CD4-positive, CD25-positive, alpha-beta regulatory T cell (primary cell): Measurements from ENCODE around the gene SMIM14. TPM values are rescaled to one million over a fixed set of nuclear protein-coding genes. Genes with fewer than 3 reads are reported as not detected.
"Not testable (repeated sequence)": the region's sequence is repeated elsewhere in the genome, so short reads cannot be mapped to it uniquely, and the experiment has no call there.

Experiments
- ATAC-seq, 2 donors: fragments of 150-1000 bp; cut with Tn5 transposase; one replicate each; pipeline ENCODE4 v1.10.0; 2021; ENCODE audit warnings: low read depth in 2 of 2, moderate number of reproducible peaks in 2 of 2, moderate library complexity in 1 of 2
- DNase-seq, 3 donors: peaks; one replicate each; pipeline versions ENCODE4 v3.0.0 to v3.0.0-alpha.2; 2012 to 2022; ENCODE audit warnings: mixed read lengths in 1 of 3
- H3K27ac ChIP-seq: one replicate; pipeline ENCODE4 v1.7.0; 2013; ENCODE audit warnings: mild to moderate bottlenecking, low read length; ENCODE audit not compliant: insufficient read depth, poor library complexity, severe bottlenecking
- H3K27me3 ChIP-seq: one replicate; pipeline ENCODE4 v1.7.0; 2013; ENCODE audit warnings: low read length; ENCODE audit not compliant: control insufficient read depth, insufficient read depth
- H3K36me3 ChIP-seq: one replicate; pipeline ENCODE4 v1.7.0; 2013; ENCODE audit warnings: mild to moderate bottlenecking, low read length, moderate library complexity; ENCODE audit not compliant: control insufficient read depth, insufficient read depth
- H3K4me1 ChIP-seq: 2 replicates; pipeline ENCODE4 v1.7.0; 2013; ENCODE audit warnings: mild to moderate bottlenecking, low read length; ENCODE audit not compliant: insufficient read depth, control insufficient read depth, poor library complexity, severe bottlenecking
- H3K4me3 ChIP-seq: one replicate; pipeline ENCODE4 v1.7.0; 2013; ENCODE audit warnings: low read depth, mild to moderate bottlenecking, low read length, moderate library complexity
- H3K9me3 ChIP-seq, 2 experiments: 1 replicate in 1 of 2; 2 replicates in 1 of 2; pipeline ENCODE4 v1.7.0; 2013; ENCODE audit warnings: low read length in 2 of 2, mild to moderate bottlenecking in 1 of 2, moderate library complexity in 1 of 2; ENCODE audit not compliant: control insufficient read depth in 2 of 2
- H3K27ac Mint-ChIP-seq, 3 donors: one replicate each; pipeline ENCODE4 v1.8.0; 2020 to 2022; ENCODE audit warnings: mild to moderate bottlenecking in 3 of 3, mixed read lengths in 3 of 3, moderate library complexity in 2 of 3
- H3K27me3 Mint-ChIP-seq: one replicate; pipeline ENCODE4 v1.8.0; 2022; ENCODE audit warnings: mild to moderate bottlenecking, mixed read lengths
- H3K36me3 Mint-ChIP-seq: one replicate; pipeline ENCODE4 v1.8.0; 2020; ENCODE audit warnings: mixed read lengths
- H3K4me1 Mint-ChIP-seq, 4 donors: one replicate each; pipeline ENCODE4 v1.8.0; 2020 to 2022; ENCODE audit warnings: mixed read lengths in 4 of 4, mild to moderate bottlenecking in 1 of 4
- H3K4me3 Mint-ChIP-seq, 4 donors: one replicate each; pipeline ENCODE4 v1.8.0; 2020 to 2022; ENCODE audit warnings: mild to moderate bottlenecking in 4 of 4, mixed read lengths in 4 of 4, moderate library complexity in 3 of 4
- H3K9me3 Mint-ChIP-seq, 7 donors: one replicate each; pipeline ENCODE4 v1.8.0; 2020 to 2022; ENCODE audit warnings: mixed read lengths in 7 of 7, mild to moderate bottlenecking in 3 of 7, moderate library complexity in 2 of 7
- polyA plus RNA-seq, 4 donors: library from polyadenylated mRNA; unstranded; fragments of 300-500 nt; fragmentation: Illumina TruSeq; gene quantifications; one replicate each; pipeline ENCODE4 v1.2.3, GENCODE V29; 2021
- total RNA-seq: library from RNA; stranded (reverse); gene quantifications from one replicate; pipeline ENCODE4 v1.2.3, GENCODE V29; 2022

SMIM14 gene
- total and polyA plus RNA-seq, 5 donors from 2014 or later, result 5.2 to 28.6 (median 21.8) TPM

DNA sequence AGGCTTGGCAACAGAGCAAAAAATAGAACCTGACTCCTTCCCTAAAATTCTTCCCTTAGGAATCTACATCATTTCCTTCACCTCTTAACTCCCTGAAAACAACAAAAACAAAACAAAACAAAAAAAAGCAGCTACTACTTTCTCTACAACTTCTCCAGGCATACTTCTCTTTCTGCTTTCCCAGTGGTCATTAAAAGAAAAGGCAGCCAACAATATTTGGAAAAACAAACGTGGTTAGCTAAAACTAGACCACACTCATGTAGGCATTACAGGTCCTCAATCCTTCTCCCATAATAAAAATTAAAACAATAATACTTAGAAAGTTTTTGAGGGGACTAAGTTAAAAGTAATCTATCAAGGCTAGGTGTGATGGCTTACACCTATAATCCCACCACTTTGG, 29.0 kb upstream of the SMIM14 start:
- H3K4me3 Mint-ChIP-seq, result no peak overlapping the region
- no peaks in the 10 kb centered on the region for H3K9me3 ChIP-seq
- no peak for DNase-seq
- no peaks in the 10 kb centered on the region for H3K36me3 Mint-ChIP-seq
- H3K27me3 ChIP-seq, result no peaks in the 10 kb centered on the region
- no peaks in the 10 kb centered on the region for H3K36me3 ChIP-seq
- H3K9me3 Mint-ChIP-seq, result peaks cover 0 to 4% (median 0%) of the 10 kb centered on the region in 7 donors
- H3K4me1 ChIP-seq, result no peaks in the 10 kb centered on the region
- H3K27me3 Mint-ChIP-seq, result peaks cover 8% of the 10 kb centered on the region
- H3K27ac ChIP-seq, result no peak overlapping the region
- no peaks in the 10 kb centered on the region for H3K4me1 Mint-ChIP-seq
- H3K27ac Mint-ChIP-seq, result no peak overlapping the region
- no peak overlapping the region for H3K4me3 ChIP-seq
- no peak for ATAC-seq

DNA sequence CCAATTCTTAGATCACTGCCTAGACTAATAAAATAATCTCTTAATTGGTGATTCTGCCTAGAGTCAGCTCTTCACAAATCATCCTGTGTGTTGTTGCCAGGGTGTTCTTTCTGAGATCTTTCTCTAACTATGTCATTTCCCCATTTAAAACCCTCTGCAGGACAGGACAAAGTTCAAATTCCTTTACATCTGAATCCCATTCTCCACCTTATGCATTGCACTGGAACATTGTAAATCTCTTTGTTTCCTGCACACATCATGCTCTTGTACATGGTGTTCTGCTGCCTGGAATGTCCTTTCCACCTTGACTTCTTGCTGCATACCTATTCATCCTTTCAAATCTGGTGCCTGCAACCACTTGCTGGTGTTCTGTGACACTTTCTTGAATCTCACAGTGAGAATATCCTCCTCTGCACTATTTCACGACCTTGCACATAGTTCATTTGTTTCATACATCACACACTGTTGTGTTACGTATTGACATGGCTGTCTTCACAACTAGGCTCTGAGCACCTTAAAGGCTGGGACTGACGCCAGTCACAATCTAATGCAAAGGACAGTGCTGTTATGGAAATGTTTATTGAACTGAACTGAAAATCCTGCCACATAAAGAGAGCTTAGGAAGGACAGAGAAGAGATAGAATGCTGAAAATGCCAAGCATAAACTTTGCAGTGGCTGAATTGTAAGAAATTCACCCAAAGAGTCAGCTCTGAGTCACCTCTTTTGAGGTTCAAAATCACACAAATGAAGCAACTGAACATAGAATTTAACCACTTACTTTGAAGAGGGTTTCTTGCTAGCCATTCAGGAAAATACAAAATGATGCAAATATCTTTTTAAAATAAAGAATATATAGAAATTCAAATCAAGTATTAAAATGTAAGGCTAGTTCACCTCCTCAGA, 26.4 kb upstream of the SMIM14 start:
- Mint-ChIP-seq H3K4me3 (no peak overlapping the region), H3K4me1 (no peaks in the 10 kb centered on the region), H3K9me3 (peaks cover 0 to 3% (median 0%) of the 10 kb centered on the region in 7 donors), H3K27ac (no peak overlapping the region), H3K36me3 (no peaks in the 10 kb centered on the region), H3K27me3 (no peaks in the 10 kb centered on the region)
- H3K27ac ChIP-seq, result no peak overlapping the region
- no peaks in the 10 kb centered on the region for H3K9me3 ChIP-seq
- H3K27me3 ChIP-seq, result no peaks in the 10 kb centered on the region
- no peak overlapping the region for H3K4me3 ChIP-seq
- ATAC-seq (no peak), DNase-seq (no peak)
- H3K36me3 ChIP-seq, result no peaks in the 10 kb centered on the region
- H3K4me1 ChIP-seq, result no peaks in the 10 kb centered on the region

DNA sequence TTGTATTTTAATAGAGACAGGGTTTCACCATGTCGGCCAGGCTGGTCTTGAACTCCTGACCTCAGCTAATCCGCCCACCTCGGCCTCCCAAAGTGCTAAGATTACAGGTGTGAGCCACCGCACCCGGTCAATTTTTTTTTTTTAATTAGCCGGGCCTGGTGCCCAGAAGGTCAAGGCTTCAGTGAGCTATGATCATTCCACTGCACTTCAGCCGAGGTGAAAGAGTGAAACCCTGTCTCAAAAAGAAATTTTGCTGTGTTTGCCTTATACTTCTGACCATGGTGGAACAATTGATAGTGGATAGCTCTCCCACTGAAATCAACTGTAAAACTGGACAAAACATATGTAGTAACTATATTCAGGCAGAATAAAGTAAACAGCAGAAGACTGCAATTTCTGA, 24.0 kb upstream of the SMIM14 start:
- H3K4me1 ChIP-seq, result no peaks in the 10 kb centered on the region
- H3K27me3 ChIP-seq, result no peaks in the 10 kb centered on the region
- no peaks in the 10 kb centered on the region for H3K9me3 ChIP-seq
- no peak overlapping the region for H3K27ac Mint-ChIP-seq
- no peak overlapping the region for H3K4me3 ChIP-seq
- peaks cover 0 to 3% (median 0%) of the 10 kb centered on the region in 7 donors for H3K9me3 Mint-ChIP-seq
- no peaks in the 10 kb centered on the region for H3K36me3 ChIP-seq
- ATAC-seq (no peak), DNase-seq (no peak)
- H3K27me3 Mint-ChIP-seq, result no peaks in the 10 kb centered on the region
- H3K4me1 Mint-ChIP-seq, result no peaks in the 10 kb centered on the region
- no peak overlapping the region for H3K27ac ChIP-seq
- no peak overlapping the region for H3K4me3 Mint-ChIP-seq
- no peaks in the 10 kb centered on the region for H3K36me3 Mint-ChIP-seq

DNA sequence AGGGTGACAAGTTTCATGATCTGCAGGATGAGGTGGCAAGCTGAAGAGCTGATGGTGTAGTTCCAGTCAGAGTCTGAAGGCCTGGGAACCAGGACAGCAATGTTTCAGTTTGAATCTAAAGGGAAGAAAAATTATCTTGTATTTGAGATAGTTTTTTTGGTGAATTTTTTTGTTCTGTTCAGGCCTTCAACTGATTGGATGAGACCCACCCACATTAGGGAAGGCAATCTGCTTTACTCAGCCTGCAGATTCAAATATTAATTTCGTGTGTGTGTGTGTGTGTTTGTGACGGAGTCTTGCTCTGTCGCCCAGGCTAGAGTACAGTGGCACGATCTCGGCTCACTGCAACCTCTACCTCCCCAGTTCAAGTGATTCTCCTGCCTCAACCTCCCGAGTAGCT, 22.1 kb upstream of the SMIM14 start:
- Mint-ChIP-seq H3K27ac (no peak overlapping the region), H3K27me3 (no peaks in the 10 kb centered on the region), H3K36me3 (no peaks in the 10 kb centered on the region), H3K9me3 (no peaks in the 10 kb centered on the region), H3K4me1 (no peaks in the 10 kb centered on the region), H3K4me3 (no peak overlapping the region)
- Histone ChIP-seq H3K36me3 (no peaks in the 10 kb centered on the region), H3K27me3 (no peaks in the 10 kb centered on the region), H3K27ac (no peak overlapping the region), H3K9me3 (no peaks in the 10 kb centered on the region), H3K4me1 (no peaks in the 10 kb centered on the region), H3K4me3 (no peak overlapping the region)
- no peak for DNase-seq
- ATAC-seq, result no peak

DNA sequence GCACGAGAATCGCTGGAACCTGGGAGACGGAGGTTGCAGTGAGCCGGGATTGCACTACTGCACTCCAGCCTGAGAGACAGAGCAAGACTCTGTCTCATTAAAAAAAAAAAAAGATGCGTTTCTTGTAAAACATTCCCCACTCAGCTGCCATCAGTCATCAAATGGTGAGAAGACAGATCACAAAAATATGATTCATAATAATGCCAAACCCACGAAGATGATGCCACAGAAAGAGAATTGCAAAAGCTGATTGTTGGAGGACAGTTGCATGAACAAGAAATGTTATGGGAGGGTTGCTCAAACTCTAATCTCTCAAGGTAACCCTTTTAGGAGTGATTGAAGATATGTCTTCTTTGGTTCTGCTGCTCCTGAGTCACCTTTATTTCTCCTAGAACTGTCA, 21.4 kb upstream of the SMIM14 start:
- DNase-seq (no peak), ATAC-seq (no peak)
- Histone ChIP-seq H3K9me3 (no peaks in the 10 kb centered on the region), H3K27ac (no peak overlapping the region), H3K4me1 (no peaks in the 10 kb centered on the region), H3K36me3 (no peaks in the 10 kb centered on the region), H3K4me3 (no peak overlapping the region), H3K27me3 (no peaks in the 10 kb centered on the region)
- Mint-ChIP-seq H3K9me3 (no peaks in the 10 kb centered on the region), H3K4me1 (peaks cover 0 to 3% (median 0%) of the 10 kb centered on the region in 4 donors), H3K27ac (no peak overlapping the region), H3K36me3 (no peaks in the 10 kb centered on the region), H3K27me3 (no peaks in the 10 kb centered on the region), H3K4me3 (no peak overlapping the region)

DNA sequence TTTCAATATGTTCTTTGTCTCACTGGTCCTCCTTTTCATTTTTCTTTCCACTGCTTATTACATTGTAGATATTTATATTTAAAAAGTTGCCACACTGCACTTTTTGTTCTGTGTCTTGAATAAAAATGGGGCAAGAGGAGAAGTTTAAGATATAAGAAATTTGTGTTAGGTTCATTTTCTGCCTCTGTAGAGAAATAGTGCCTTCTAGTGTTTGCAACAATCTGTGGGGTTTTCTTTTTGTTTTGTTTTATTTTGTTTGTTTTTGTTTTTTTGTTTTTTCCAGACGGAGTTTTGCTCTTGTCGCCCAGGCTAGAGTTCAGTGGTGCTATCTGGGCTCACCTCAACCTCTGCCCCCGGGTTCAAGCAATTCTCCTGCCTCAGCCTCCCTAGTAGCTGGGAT, 20.1 kb upstream of the SMIM14 start:
- Histone ChIP-seq H3K27ac (no peak overlapping the region), H3K4me3 (no peak overlapping the region), H3K36me3 (no peaks in the 10 kb centered on the region), H3K4me1 (no peaks in the 10 kb centered on the region), H3K9me3 (no peaks in the 10 kb centered on the region), H3K27me3 (no peaks in the 10 kb centered on the region)
- Mint-ChIP-seq H3K4me1 (peaks cover 0 to 3% (median 0%) of the 10 kb centered on the region in 4 donors), H3K27ac (no peak overlapping the region), H3K9me3 (no peaks in the 10 kb centered on the region), H3K36me3 (no peaks in the 10 kb centered on the region), H3K27me3 (no peaks in the 10 kb centered on the region), H3K4me3 (no peak overlapping the region)
- DNase-seq (no peak), ATAC-seq (no peak)

DNA sequence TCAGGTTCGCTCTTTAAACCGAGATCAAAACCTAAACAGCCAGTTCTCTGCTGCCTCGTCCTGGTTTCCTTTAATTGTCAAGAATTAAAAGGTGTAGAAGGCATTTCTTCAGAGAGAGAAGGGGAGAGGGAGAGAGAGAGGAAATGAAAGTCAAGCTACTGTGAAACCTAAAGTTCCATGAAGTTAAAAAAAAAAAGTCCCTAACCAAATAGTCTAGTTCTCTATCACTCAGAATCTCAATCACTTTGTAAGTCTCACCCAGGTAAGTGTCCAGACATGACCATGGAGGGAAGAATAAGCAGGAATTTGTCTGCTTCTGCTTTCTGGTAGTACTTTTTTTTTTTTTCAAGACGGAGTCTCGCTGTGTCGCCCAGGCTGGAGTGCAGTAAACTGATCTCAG, 18.8 kb upstream of the SMIM14 start:
- no peak overlapping the region for H3K4me3 ChIP-seq
- no peak overlapping the region for H3K27ac ChIP-seq
- Mint-ChIP-seq H3K36me3 (no peaks in the 10 kb centered on the region), H3K27ac (no peak overlapping the region), H3K27me3 (no peaks in the 10 kb centered on the region), H3K4me3 (no peak overlapping the region), H3K4me1 (peaks cover 0 to 3% (median 0%) of the 10 kb centered on the region in 4 donors), H3K9me3 (no peaks in the 10 kb centered on the region)
- ATAC-seq, result no peak
- no peaks in the 10 kb centered on the region for H3K27me3 ChIP-seq
- H3K36me3 ChIP-seq, result no peaks in the 10 kb centered on the region
- no peak for DNase-seq
- H3K9me3 ChIP-seq, result no peaks in the 10 kb centered on the region
- no peaks in the 10 kb centered on the region for H3K4me1 ChIP-seq

DNA sequence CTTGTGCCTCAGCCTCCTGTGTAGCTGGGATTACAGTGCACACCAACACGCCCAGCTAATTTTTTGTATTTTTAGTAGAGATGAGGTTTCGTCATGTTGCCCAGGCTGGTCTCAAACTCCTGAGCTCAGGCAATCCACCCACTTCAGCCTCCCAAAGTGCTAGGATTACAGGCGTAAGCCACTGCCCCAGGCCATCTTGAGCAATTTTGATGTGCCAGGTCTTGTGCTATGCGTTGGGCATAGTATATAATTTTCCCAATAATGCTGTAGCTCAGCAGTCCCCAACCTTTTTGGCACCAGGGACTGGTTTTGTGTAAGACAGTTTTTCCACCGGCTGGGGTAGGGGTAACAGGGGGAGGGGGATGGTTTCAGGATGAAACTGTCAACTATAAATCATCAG, 18.0 kb upstream of the SMIM14 start:
- H3K27me3 ChIP-seq, H3K27ac ChIP-seq, H3K9me3 ChIP-seq, H3K4me3 ChIP-seq, H3K9me3 Mint-ChIP-seq, H3K4me3 Mint-ChIP-seq, H3K4me1 ChIP-seq, H3K4me1 Mint-ChIP-seq, H3K36me3 Mint-ChIP-seq, DNase-seq, ATAC-seq, H3K27me3 Mint-ChIP-seq, H3K27ac Mint-ChIP-seq, H3K36me3 ChIP-seq: not testable (repeated sequence)
